ENCODE measurements around the gene TAX1BP3.

The TAX1BP3 gene

DNA sequence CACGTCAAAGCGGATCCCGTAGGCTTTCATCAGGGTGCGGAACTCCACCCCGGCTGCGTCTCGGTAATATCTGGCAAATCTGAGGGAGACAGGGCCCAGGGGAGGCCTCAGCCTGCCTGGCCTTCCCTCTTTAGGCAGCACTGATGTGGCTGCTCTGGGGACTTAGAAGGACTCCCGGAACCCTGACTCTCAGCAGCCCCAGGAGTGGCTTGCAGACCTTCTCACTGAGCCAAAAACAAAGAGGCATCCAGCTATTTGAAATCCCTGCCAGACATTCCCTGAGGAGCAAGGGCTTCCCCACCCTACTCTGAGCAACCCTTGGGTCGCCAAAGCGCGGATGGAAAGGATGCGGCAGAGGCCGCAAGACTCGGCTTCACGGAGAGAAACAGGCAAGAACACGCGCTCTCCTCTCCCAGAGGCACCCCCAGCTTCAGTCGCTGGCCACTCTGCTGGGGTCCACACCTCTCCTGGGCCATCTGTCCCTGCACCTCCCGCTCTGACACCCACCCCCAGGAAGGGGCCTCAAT is 19.7 kb upstream of the TAX1BP3 start:
- no peak for DNase-seq

DNA sequence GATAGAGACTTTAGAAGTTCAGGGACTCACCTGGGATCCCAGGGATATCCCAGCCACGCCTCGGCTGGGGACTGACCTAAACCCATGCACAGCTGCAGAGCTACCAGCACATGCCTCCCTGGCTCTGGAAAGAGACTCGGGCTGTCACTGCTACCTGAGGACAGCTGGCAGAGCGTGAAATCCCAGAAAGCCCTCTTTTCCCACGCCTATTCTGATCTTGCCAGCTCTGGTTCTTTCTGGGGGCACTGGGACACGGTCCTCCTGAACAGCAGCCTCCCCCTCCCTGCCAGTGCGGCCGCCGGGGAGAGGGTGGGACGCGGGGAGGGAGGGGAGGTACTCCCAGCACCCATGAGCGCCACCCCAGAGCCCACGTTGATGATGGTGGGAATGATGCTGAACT is 16.8 kb upstream of the TAX1BP3 start:
- no peak for DNase-seq

DNA sequence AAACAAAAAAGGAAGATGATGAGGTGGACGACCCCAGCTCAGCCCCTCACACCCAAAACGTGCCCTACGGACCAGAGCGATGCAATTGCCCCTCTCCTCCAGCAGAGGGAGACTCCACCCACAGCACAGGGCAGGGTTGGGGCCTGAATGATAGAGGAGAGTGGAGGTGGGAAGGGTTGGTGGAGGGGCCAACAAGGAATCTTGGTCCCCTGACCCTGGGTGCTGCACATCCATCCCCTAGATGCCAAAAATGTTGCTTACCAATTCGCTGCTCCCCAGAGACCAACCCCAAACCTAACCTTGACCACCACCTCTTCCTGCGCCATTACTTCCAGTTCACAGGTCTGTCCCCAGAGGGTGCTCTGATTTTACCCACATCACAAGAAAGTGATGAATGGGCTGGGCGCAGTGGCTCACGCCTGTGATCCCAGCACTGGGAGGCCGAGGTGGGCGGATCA is 14.7 kb upstream of the TAX1BP3 start:
- DNase-seq, result peak; percentile 53 to 55

DNA sequence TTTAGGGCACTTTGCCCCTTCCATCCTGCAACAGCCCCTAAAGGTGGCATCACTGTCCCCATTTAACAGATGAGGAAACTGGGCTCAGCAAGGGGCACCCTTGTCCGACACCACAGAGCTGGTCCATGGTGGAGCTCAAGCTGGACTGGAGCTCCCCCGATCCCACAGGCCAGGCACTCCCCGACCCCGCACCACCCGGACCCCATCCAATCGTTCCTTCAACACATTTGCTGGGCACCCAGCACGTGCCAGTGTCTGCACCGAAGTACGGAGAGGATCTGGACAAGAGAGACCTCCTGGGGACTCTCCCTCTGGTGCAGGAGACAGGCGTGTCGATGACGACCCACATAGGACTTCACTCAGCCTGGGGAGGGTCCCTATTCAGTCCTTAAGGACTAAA is 13.7 kb upstream of the TAX1BP3 start:
- no peak for DNase-seq

DNA sequence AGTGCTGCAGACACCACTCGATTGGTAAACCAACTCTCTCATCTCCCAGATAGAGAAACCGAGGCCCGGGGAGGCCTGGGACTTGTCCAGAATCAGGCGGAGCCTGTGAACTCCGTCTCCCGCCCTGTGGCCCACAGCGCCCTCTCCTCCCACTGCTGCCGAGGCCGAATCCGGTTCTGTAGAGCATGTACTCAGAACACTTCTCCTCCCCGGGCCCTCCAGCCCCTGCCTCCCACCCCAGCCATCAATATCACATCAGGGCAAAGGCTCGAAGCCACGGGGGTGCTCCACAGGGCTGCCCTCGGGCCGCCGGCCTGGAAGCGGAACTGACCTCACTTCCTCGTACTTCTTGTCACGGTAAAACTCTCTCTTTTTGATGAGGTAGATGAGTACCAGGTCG is 13.2 kb upstream of the TAX1BP3 start:
- no peak for DNase-seq

DNA sequence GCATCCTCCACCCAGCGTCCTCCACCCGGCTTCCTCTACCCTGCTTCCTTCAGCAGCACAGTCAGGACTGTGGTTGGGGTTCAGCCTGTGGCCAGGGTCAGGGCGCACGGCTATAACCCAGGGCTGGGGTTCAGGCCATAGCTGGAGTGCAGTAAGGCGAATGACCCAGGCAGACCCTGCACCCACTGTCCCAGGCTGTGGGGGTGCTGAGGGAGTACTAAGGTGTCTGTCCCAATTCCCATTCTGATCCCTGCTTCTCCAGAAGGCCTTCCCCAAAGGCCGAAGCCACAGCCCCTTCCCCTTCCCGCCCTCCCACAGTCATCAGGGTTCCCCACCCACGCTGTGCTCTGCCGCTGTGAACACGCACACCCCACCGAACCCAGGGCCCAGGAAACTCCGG is 12.7 kb upstream of the TAX1BP3 start:
- no peak for DNase-seq

DNA sequence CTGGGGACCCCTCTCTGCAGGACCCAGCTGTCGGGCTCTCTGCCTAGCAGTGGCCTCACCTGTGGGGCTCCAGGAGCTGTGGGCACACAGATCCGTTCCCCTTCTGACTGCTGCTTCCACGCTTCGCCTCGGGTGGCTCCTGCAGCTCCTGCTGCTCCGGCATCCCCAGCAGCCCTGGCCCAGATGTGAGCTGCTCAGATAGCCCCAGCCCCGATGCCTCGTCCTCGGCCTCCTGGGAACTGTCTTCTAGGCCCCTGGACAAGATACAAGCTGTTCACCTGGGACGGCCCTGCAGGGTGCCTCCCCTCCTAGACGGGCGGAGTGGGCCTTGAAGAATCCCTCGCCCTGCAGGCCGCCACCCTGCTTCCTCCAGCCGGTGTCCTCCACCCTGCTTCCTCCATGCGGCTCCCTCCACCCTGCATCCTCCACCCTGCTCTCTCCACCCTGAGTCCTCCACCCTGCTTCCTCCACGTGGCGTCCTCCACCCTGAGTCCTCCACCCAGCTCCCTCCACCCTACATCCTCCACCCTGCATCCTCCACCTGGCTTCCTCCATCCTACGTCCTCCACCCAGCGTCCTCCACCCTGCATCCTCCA is 11.3 kb upstream of the TAX1BP3 start:
- DNase-seq, result no peak

DNA sequence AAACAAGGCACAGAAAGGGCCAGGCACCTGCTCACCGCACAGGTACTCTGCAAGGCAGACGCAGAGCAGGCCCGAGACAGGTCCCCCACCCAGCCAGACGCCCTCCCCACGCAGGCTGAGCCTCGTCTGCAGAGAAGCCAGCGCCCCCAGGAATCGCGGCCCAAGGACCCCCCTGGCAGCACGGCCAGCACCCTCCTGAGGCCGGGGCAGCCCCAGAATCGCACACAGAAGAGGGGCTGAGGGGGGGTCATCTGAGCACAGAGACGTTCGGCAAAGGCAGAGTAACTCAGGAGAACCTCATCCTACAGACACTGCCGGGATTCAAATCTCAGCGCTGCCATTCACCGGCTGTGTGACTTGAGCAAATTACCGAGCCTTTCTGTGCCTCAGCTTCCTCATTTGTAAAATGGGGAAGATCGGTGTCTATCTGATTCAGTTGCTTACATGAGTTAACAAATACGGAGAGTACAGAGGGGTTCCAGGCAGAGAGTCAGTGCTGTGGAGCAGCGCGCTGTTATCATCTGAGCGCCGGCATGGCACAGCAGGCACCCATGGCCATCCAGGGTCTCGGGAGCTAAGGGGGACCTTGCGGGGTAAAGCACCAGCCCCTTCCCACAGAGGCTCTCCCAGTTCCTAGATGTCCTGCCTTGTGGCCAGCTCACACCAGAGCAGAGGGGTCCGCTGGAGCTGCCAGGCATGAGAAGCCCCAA is 10.6 kb upstream of the TAX1BP3 start:
- no peak for DNase-seq

DNA sequence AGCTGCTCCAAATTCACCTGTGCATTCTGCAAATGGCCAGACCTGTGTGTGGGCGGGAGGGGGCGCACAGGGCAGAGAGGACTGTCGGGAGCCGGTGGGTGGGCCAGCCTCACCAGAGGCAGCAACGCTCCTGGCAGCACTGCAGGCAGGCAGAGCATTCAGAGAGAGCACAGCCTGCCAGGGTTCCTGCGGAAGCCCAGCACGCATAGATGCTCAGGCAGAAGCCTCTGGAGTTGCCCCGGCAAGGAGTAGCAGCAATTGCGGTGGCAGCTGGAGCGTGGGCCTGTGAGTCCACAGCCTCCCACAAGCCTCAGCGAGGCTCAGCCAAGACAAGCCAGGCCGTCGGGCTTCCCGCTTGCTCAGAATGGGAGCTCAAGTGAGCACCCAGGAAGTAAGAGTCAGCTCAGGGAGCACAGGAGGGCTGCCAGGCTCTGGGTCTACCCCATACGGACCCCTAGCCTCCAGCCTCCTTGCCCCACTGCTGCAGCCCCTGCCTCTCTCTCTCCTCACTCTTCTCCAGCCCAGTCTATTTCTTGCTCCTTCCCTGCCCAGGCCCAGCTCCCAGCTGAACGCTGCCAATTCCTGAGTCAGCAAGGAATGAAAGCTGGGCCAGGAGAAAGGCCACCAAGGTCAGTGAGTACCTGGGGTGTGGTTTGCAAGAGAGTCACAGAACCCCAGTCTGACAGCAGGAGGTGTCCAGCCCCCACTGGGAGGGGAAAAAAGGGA is 9.9 kb upstream of the TAX1BP3 start:
- no peak for DNase-seq

DNA sequence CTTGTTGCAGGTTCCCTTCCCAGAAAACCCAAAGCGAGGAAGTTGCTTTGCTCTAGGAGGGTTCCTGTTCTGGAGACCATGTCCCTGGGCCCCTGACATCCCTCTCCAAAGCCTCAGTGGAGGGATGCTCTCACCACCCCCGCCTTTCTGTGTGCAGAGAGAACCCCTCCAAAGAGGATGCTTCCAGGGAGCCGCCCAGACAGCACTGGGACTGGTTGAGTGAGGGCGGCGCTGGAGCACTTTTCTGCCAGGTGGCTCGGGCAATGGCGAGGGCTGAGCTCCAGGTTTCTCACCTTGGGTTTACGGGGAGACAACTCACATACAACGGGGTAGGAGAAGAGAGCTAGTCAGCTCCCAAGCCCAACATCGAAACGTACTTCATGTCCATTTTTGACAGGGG is 7.5 kb upstream of the TAX1BP3 start:
- DNase-seq, result no peak

DNA sequence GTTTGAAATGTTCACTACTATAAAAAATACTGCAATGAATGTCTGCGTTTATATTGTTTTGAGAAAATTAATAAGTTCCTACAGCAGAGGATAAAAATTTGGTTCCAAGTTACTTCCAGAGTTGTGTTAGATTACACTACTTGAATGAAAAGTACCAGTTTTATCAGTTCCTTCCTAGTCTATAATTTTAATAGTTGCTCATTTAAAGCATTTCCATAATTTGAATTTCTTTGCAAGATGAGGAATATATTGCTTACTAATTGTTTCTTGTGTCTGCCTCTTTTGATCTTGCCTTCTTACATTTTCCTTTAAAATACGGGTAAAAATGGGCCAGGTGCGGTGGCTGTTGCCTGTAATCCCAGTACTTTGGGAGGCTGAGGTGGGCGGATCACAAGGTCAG is 4.2 kb upstream of the TAX1BP3 start:
- DNase-seq, result no peak

DNA sequence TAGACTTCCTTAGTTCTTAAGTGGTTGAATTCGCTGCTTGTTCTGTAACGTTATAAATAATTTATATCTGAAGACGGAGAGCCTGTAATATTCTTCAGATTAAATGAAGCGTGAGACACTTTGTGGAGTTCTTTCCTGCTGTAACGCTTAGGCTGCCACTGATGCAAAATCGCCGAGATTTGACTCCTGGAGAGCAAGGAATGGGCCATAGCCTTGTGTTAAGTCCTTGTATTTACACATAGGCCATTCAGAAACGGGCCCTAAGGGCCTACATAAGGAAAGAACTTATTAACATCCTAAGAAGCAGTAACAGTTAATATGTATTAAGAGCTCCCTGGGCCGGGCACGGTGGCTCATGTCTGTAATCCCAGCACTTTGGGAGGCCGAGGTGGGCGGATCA is 1.2 kb upstream of the TAX1BP3 start:
- no peak for DNase-seq

DNA sequence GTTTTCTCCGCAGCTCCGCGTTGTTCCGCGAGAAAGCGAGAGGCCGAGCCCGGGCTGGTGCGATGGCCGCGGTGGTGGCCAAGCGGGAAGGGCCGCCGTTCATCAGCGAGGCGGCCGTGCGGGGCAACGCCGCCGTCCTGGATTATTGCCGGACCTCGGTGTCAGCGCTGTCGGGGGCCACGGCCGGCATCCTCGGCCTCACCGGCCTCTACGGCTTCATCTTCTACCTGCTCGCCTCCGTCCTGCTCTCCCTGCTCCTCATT is 638 bp upstream of the TAX1BP3 start:
- no peak for DNase-seq

DNA sequence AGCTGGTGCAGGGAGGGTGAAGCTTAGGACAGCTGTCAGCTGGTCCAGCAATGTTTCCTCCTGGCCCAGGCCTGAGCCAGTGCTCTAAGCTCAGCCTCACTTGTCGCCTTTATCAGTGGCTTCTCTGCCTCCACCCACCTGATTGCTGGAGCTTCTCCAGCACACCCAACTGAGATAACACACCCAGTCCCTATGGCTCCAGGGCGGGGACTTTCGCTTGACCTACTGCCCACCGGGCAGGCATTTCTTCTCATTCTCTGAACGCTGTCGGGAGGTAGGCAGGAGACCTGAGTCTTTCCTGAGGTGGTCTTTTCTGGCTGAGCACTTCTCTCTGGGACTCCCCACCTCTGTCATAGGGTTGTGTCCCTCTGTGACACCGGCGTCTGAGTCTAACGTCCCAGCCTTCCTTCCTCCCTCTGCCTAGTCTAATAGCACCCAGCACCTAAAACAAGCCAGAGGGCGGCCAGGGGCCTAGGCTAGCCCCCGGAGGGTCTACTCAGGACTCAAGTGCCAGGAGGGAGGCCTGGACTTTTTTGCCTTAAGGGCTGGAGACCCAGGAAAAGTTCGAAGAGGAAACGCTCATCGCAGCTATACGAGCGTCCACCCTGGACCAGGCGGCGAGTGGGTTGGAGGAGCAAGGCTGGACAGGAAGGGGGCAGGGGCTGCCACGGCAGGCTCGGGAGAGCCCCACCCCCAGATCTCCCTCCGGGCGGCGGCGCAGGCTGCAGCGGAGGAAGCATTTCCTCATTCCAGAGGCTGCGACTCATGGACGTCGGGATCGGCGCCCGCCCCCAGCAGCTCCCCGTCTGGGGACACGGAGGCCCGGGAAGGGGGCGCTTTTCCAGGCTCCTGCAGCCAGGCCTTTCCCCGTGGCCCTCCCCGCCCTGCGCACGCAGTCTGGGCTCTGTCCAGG is 756 bp downstream of the TAX1BP3 start:
- DNase-seq, result no peak

DNA sequence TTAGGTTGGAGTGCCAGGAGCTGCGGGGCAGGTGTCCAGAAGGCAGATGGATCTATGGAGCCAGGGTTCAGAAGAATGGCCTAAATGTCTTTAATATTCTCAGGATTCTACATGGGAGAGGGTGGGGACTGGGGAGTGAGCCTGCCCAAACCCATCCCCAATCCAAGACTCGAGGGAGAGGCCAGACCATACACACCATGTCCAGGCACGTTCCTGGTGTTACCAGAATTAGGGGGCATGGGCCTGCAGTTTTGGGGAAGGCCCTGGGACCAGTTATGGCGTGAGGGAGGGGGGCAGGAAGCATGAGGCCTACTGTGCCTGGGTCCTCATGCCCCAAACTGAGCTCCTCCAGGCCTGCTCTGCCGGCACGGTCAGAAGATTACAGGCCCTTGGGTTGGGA is 1.9 kb downstream of the TAX1BP3 start:
- no peak for DNase-seq

DNA sequence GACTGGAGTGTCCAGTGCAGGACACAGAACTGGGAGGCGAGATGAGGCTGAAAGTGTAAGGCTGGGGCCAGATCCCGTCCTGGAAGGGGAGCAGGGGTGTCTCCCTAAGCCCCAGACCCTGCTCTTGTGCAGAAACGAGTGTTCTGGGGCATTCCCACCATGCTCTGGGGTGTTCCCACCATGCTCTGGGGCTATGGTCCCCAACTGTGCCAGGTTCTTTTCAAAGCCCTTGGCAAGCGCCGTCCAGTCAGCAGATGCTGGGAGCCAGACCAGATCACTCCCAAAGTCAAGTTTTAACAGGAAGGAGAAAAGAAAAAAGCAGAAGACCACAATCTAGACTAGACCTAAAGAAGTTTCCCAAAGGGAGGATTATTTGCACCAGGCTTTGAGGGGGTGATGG is 2.5 kb downstream of the TAX1BP3 start:
- DNase-seq, result no peak

DNA sequence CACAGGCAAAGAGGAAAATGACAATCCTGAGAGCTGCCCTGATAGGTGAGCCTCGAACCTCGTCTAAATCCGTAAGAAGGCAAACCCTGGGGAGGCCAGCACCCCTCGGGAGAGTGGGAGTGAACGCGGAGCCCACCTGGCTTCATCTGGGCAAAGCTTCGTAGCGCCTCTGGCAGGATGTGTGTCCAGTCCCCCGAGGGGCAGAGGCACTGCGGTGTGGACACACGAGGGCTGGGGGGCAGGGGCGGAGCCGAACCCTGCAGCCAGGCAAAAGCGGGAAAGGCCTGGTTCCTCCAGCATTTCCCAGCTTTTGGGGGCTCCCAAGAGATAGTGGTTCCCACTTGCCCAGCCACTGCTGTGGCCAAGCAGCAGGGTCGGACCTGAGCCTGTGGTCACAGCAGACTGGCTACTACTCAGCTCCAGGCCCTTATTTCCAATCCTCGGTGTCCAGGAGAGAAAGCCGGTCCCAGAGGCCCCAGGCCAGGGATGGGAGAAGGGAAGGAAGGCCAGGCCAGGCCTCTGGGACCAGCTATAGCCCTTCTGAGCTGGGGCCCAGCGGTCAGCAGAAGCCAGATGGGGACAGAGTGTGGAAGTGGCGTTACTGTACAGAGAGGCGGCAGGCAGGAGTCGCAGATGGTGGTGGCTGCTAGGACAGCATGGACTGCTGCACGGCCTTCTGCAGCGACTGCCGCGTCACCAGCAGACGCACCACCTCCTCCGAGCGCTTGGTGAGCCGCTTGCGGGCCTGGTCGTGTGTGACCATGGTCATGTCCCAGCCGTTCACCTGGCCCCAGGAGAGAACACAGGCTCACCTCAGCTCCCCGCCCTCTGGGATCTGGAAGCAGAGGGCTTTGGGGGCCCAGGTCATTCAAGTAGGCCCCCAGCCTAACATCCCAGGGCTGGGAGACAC is 5.0 kb downstream of the TAX1BP3 start:
- no peak for DNase-seq

DNA sequence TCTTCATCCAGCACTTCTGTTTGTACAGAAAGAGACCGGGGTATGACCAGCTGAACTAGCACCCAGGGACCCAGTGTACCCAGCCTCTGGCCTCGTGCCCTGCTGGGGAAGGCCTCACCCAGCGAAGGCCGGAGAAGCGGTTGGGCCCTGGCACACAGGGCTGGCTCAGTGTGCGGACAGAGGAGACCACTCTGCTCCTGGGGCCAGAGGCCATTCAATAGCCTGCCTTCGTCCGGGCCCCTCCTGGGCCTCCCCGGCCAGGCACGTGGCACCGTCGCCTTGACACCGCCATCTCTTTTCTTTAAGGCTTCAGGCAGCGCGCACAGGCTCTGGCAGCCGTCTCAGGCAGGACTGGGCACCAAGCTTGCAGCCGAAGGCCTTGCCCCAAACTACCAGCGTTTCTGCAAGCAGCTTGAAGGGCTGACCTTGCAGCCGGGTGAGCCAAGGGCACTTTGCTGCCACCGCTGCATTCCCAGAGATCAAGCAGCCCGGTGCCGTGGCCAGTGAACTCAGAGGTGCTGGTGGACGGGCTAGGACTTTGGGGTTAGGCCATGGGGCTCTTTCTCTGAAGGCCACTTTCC is 8.0 kb downstream of the TAX1BP3 start:
- DNase-seq, result no peak

DNA sequence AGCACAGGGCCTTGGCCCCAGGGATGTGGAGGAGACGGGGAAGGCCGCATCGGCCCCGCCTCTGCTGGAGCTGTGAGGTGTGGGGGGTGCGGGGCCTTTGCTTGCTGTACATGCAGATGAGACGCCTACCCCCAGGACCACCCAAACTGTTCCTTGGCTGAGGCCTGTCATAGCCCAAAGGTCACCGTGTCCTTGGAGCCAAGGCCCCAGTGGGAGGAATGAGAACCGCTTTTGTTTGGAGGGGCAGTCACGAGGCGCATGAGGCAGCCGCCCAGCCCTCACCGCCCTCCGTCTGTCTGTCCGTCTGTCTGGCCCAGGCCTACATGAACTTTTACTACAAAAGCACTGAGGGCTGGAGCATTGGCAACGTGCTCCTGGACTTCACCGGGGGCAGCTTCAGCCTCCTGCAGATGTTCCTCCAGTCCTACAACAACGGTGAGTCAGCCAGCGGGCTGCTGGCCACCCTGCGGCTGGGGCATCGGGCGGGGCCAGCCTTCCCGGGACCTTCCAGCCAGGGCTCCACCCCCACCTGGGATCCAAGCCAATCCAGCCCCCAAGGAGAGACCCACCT is 8.8 kb downstream of the TAX1BP3 start:
- no peak for DNase-seq

DNA sequence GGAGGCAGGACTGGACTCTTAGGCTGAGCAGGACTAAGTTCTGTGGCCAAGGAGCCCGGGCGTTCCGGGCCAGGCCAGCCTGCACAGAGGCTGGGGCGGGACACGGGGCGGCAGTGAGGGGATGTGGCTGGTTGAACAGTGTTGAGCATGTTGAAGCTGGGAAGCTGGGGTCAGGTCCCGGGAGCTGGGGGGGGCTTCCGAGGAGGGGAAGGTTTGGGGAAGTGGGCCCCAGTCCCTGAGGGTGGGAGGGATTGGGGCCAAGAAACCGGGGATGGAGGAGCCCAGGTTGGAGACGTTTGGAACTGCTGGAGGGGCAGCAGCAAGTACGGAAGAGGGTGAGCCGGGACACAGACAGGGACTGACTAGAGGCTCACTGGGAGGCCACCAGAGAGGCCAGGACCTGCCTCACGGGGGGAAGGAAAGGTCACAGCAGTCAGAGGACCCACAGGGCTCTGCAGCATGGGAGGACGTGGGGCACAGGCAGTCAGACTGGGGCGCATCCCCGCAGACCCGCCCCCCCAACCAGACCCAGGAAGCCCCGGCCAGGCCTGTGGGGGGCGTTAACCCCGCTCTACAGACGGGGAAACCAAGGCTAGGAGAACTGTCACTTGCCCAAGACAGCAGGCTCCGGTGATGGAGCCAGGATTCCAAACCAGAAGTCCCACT is 9.5 kb downstream of the TAX1BP3 start:
- DNase-seq, result no peak
